ENCODE data around the gene CDKN2C.

DNA sequence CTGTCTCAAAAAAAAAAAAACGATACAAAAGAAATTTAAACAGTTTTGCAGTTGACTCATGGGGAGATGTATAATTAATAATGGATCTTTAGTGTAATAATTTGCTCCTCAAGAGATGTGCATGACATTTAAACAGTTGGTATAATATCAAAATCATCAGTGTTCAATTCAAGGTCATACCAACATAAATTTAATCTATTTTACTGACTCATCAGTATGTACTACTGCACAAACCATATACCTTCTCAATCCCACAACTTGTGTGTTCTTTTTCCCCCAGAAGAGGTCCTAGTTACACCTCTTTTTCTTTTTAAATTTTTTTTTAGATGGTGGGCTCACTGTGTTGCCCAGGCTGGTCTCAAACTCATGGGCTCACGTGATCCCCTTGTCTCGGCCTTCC is 23.6 kb downstream of the CDKN2C start:
- TF ChIP-seq POLR2AphosphoS5 (IDR thresholded peaks at IDR 0.05; ENCODE audit: low read depth, low read length) (no peak), POLR2A (IDR thresholded peaks at IDR 0.05; ENCODE audit: low read depth, low read length) (no peak), TAF1 (IDR thresholded peaks at IDR 0.05; ENCODE audit: low read depth, low read length) (no peak), SPI1 (IDR thresholded peaks at IDR 0.05; ENCODE audit: low read depth, low read length) (no peak), PAX5 (IDR thresholded peaks at IDR 0.05; ENCODE audit: insufficient read depth, low read length, severe bottlenecking) (no peak)

All from GM12891 (cell line).